Endothelial cell of umbilical vein (primary cell): ENCODE measurements around the gene TMPRSS9.

ENCODE experiments used
- EZH2 ChIP-seq: IDR thresholded peaks from 2 replicates; pipeline ENCODE4 v1.6.1; 2012; ENCODE audit warnings: borderline replicate concordance, low read depth, mild to moderate bottlenecking, moderate library complexity, low read length, inconsistent platforms; ENCODE audit not compliant: severe bottlenecking
- GATA2 ChIP-seq: IDR thresholded peaks from 2 replicates; pipeline ENCODE4 v1.7.0; 2011; ENCODE audit warnings: low read depth, mild to moderate bottlenecking, moderate library complexity, mixed read lengths, low read length; ENCODE audit not compliant: insufficient read length, insufficient read depth
- POLR2A ChIP-seq: IDR thresholded peaks from 2 replicates; pipeline ENCODE4 v1.6.1; 2012; ENCODE audit warnings: low read depth, mild to moderate bottlenecking, control low read depth, low read length
- POLR2AphosphoS5 ChIP-seq: IDR thresholded peaks from 2 replicates; pipeline ENCODE4 v1.6.1; 2012; ENCODE audit warnings: low read depth, mild to moderate bottlenecking, control low read depth, low read length, moderate library complexity; ENCODE audit not compliant: insufficient read depth
- TF ChIP-seq, protein P1 (sequence below), 2 donors: IDR thresholded peaks; 1 replicate in 1 of 2; 2 replicates in 1 of 2; pipeline ENCODE4 v1.5.1; 2011; ENCODE audit warnings: low read length in 2 of 2, mild to moderate bottlenecking in 2 of 2, moderate library complexity in 2 of 2, control low read depth in 1 of 2, inconsistent platforms in 1 of 2, low read depth in 1 of 2; ENCODE audit not compliant: insufficient read depth in 1 of 2; ENCODE audit errors: extremely low read depth in 1 of 2
- TF ChIP-seq, protein P2 (sequence below): IDR thresholded peaks from 2 replicates; pipeline ENCODE4 v1.6.1; 2011; ENCODE audit not compliant: insufficient read depth, insufficient read length

DNA sequence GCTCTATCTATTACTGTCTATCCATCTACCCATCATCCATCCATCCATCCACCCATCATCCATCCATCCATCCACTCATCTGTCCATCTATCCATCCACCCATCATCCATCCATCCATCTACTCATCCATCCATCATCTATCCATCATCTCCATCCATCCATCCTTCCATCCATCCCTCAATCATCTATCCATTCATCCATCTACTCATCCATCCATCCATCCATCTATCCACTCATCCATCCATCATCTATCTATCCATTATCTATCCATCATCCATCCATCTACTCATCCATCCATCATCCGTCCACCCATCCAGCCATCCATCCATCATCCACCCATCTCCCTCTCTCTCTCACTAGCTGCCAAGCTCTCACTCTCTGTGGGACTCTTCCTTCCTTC lies 80.5 kb downstream of the TMPRSS9 start:
- no peak for TF ChIP-seq POLR2AphosphoS5
- TF ChIP-seq EZH2 = no peak
- TF ChIP-seq, protein P1, sequence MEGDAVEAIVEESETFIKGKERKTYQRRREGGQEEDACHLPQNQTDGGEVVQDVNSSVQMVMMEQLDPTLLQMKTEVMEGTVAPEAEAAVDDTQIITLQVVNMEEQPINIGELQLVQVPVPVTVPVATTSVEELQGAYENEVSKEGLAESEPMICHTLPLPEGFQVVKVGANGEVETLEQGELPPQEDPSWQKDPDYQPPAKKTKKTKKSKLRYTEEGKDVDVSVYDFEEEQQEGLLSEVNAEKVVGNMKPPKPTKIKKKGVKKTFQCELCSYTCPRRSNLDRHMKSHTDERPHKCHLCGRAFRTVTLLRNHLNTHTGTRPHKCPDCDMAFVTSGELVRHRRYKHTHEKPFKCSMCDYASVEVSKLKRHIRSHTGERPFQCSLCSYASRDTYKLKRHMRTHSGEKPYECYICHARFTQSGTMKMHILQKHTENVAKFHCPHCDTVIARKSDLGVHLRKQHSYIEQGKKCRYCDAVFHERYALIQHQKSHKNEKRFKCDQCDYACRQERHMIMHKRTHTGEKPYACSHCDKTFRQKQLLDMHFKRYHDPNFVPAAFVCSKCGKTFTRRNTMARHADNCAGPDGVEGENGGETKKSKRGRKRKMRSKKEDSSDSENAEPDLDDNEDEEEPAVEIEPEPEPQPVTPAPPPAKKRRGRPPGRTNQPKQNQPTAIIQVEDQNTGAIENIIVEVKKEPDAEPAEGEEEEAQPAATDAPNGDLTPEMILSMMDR (IDR thresholded peaks at IDR 0.05; ENCODE audit: extremely low read depth in 1 of 2, insufficient read depth in 1 of 2, low read depth in 1 of 2, low read length in 2 of 2) = no peak
- TF ChIP-seq, protein P2, sequence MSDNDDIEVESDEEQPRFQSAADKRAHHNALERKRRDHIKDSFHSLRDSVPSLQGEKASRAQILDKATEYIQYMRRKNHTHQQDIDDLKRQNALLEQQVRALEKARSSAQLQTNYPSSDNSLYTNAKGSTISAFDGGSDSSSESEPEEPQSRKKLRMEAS = no peak
- no peak for TF ChIP-seq POLR2A
- TF ChIP-seq GATA2 = no peak
